ENCODE measurements around the gene SRSF9.
"Not testable (repeated sequence)": the region's sequence is repeated elsewhere in the genome, so short reads cannot be mapped to it uniquely, and the experiment has no call there.

The SRSF9 gene

GRCh38 chr12:120481022-120481767 is 11.6 kb upstream of the SRSF9 start:
- no peak for DNase-seq

GRCh38 chr12:120480211-120480610 is 10.7 kb upstream of the SRSF9 start:
- no peak for DNase-seq

- no peak for DNase-seq
Measured at GRCh38 chr12:120479458-120479857, 9.9 kb upstream of the SRSF9 start.

GRCh38 chr12:120475643-120476042 is 6.1 kb upstream of the SRSF9 start:
- DNase-seq, result no peak

GRCh38 chr12:120474616-120474960 is 5.0 kb upstream of the SRSF9 start:
- DNase-seq, result no peak

GRCh38 chr12:120473807-120474615 is 4.5 kb upstream of the SRSF9 start:
- no peak for DNase-seq

GRCh38 chr12:120472521-120472920 is 3.0 kb upstream of the SRSF9 start:
- DNase-seq, result no peak

- peak; percentile 32 for DNase-seq
Measured at GRCh38 chr12:120470150-120470784, 719 bp upstream of the SRSF9 start.

- DNase-seq, result peak; percentile 58
Measured at GRCh38 chr12:120468821-120469449, 613 bp downstream of the SRSF9 start.

- DNase-seq, result peak; percentile 57
Measured at GRCh38 chr12:120468325-120468820, 1.2 kb downstream of the SRSF9 start.

- no peak for DNase-seq
Measured at GRCh38 chr12:120467439-120467838, 2.1 kb downstream of the SRSF9 start.

- peak; percentile 46 for DNase-seq
Measured at GRCh38 chr12:120466560-120467315, 2.8 kb downstream of the SRSF9 start.

- DNase-seq, result no peak
Measured at GRCh38 chr12:120465756-120466155, 3.8 kb downstream of the SRSF9 start.

GRCh38 chr12:120463712-120464111 is 5.8 kb downstream of the SRSF9 start:
- DNase-seq, result no peak

- DNase-seq, result no peak
Measured at GRCh38 chr12:120462099-120462640, 7.4 kb downstream of the SRSF9 start.

GRCh38 chr12:120460157-120460556 is 9.4 kb downstream of the SRSF9 start:
- DNase-seq, result no peak

GRCh38 chr12:120457133-120457532 is 12.4 kb downstream of the SRSF9 start:
- no peak for DNase-seq

- DNase-seq, result no peak
Measured at GRCh38 chr12:120455302-120455701, 14.2 kb downstream of the SRSF9 start.

GRCh38 chr12:120453977-120454376 is 15.6 kb downstream of the SRSF9 start:
- peak; percentile 59 for DNase-seq

GRCh38 chr12:120453060-120453750 is 16.3 kb downstream of the SRSF9 start:
- no peak for DNase-seq

- DNase-seq, result not testable (repeated sequence)
Measured at GRCh38 chr12:120452524-120452923, 17.0 kb downstream of the SRSF9 start.

Data from activated CD4-positive, alpha-beta T cell treated with anti-CD3 and anti-CD28 coated beads, Interleukin-10, Interleukin-2, amounts not matched to agents 100 ng/mL and 50 ng/mL, durations not matched to agents 16 hours and 8 hours (primary cell).